NCI-H1694 treated with DMSO at 0.1 percent for 48 hours (cell line): ENCODE data around the gene CLBA1.
A peak's percentile ranks its signal among the peaks of the same experiment; 100 is the strongest.

Source experiments
- DNase-seq: peaks from one replicate; lab custom pipeline; 2025; lab: John Stamatoyannopoulos, UW

Gene CLBA1

DNA sequence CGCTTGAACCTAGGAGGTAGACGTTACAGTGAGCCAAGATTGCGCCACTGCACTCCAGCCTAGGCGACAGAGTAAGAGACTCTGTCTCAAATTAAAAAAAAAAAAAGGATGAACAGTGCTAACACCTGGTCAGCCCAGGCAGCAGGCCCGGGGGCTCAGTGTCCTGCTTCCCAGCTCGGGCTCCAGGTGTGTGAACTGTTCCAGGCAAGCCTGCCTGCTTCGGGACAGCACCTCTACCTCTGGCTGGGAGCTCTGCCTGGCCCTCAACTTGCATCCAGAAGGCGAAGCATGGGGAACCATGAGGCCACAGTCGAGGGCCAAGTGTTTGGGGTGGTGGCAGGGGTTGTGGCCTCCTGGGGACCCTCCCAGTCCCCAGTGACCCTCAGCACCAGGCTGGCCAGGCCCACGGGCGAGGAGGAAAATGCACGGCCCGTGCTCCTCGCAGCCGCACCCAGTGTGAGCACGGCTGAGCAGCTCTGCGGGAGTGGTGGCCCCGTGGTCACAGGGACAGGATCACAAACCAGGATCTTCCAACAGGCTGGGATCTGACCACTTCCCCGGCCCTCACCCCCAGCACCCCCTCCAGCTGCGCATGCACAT, 19.8 kb downstream of the CLBA1 start:
- no peak for DNase-seq

DNA sequence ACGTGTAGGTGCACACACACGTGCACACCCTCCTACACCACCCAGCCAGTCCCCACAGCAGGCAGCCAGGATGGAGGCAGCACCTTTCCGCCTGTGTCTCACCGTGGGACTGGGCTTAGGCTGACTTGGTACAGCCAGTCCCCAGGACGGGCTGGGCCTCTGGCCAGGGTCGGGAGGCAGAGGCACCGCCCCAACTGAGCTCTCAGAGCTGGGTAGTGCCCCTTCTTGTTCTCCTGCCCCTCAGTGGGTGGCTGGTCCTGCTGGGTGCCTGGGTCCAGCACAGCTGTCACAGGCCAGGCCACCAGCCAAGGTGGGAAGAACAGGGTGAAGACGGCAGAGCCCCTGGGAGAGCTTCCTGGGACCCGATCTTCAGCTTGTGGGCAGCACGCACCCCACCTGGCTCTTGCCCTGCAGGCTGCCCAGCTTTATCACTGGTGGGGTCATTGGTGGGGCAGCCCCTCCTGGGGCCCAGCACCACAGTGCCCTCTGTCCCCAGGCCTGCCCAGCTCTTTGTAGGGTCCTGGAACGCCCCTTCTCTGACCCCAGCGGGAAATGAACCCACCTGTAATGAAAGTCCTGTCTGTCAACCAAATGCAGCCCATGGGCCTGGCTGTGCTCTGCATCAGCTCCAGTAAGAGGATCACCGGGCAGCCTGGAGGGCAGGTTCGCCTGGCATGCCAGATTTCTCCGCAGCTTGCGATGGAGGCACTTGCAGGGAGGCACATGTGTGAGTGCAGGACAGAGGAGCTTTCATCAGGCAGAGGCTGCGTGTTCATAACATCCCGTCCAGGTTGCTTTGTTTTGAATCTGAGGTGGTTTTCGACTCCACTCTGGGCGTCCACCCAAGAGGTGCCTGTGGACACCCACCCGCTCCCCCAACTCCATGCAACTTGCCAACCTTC, 20.6 kb downstream of the CLBA1 start:
- no peak for DNase-seq

DNA sequence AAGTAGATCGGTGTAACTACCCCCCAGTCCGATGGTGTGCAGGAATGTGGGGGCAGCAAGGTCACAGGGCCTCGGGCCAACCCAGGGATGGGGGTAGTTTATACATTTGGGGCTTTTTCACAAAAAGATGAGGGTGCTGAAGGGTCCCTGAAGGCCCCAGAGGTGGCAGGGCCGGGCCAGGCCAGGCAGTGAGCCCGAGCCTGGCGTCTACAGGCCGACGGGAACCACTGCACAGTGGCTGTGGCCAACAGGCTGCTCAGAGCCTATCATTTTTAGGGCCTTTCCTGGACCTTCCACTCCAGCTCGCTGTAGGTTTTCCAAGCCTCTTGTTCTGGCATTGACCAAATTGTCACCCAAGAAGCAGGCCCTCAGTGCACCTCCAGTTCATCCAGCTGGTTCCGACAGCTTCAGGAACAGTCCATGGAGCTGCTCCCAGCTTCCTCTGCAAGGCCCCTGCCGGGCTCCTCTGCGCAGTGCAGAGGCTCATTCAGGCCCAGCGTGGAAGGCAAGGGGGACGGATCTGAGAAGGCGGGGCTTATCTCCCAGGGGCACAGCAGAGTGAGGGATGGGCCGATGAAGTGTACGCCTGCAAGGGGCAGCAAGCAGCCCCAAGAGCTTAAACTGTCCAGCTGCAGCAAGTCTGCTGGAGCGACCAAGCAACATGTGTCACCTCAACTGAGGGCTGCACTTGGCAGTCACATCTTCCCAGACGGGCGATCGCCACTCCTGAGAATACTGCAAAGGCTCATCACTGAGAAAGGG, 21.4 kb downstream of the CLBA1 start:
- DNase-seq = no peak

DNA sequence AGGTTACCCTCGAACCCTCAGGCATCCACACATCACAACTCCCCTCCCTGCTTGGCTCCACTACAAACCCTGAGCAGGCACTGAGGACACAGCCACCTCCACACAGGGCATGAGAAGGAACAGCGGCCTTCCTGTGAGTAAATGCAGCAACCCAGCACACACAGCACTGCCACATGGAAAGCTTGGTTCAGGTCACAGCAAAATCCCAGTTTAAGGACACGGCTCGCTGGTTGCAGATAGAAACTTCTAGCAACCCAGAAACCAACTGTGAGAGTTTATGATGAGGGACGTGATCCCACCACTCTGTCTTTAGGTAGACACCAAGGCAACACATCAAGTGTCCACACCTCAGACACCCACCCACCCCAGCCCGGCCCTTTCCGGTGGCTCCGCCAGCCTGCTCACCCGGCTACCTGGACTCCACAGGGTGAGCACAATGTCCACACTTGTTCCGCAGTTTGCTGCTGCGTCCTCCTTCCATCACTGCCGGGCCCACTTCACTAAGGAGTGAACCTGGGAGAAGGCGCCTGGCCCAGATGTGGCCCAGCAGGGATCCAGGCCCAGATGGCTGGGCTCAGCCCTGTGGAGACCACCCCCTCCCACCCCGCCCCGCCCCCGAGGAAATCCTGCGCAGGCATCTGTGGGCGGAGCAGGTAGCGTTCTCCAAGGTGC, 22.1 kb downstream of the CLBA1 start:
- no peak for DNase-seq

DNA sequence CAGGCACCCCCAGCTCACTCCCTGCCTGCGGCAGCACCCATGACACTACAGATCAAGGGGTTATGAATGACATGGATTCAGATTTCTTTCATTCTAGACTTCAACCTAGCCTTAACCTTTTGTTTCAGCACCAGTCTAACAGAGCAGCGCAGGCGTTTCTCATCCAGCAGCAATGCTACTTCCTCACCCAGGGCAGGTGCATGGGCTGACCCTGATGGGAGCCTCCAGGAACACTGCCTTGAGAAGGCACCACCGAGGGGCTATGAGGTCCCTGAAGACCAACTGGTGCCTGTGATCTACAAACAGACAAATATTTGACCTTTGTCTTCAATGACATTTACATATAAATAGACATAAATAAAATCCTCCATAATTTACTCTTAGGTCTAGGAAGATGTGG, 24.5 kb downstream of the CLBA1 start:
- DNase-seq = no peak

GRCh38 chr14:105010891-105011291, 25.3 kb downstream of the CLBA1 start:
- no peak for DNase-seq

DNA sequence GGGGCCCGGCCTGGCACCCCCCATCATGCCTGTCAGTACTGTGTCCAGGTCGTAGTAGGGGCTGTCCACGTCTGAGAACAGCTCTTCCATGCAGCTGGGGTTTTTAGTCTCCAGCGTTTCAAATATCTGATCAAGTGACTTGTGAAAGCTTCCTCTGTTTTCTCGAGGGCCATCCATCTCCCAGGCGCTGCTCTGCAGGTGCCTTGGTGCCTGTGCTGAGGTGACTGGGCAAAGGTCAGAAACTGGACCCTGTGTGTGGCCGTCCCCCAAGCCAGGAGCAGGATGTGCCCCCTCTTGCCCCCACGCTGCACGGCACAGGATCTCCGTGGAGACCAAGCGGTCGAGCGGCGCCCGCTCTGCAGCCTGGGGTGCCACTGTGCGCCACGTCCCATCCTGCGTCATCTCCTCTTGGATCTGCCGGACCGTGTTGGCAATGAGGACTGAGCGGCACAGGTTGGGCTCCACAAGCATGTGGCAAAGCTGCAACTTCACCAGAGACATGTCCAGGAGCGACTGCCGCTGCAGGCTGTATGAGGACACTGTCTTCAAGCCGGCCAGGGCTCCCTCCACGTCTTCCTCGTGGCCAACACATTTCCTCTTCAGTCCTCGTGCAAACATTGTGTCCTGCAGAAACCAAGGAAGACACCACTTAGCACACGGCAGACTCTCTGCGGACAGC, 25.9 kb downstream of the CLBA1 start:
- DNase-seq = no peak

DNA sequence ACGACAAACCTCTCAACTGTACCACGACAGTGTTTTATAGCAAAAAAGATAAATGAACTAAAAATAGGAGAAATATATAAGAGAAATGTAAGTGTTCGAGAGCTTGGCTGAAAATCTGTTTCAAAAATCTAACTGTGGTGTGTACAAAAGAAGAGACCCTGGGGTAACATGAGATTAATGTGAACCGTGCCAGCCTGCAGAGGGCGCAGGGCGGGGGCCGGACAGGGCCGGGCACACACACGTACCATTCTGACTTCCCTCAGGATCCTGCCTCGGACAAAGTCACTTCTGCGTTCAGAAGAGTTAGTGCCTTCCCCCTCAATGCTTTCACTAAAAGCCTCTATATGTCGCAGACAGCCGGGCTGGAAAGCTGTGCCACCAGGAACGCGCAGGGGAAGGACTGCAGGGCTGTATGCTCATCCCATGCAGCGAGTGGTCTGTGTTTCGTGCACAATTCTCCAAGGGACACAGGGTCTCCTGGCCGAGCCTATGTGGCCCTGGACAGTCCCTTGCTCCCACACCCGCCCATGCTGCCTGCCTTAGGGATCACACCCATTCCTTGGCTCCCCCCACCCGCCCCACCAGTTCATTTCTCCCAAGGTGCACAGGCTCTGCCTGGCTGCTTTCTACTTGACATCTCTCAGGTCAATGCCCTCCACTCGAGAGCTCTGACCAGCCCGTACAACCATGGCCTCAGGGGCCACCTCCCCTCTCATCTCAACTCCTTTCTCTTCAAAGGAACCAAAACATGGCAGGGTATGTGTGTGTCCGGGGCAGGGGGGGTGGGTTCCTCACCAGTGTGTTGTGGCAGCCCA, 26.8 kb downstream of the CLBA1 start:
- DNase-seq = no peak

DNA sequence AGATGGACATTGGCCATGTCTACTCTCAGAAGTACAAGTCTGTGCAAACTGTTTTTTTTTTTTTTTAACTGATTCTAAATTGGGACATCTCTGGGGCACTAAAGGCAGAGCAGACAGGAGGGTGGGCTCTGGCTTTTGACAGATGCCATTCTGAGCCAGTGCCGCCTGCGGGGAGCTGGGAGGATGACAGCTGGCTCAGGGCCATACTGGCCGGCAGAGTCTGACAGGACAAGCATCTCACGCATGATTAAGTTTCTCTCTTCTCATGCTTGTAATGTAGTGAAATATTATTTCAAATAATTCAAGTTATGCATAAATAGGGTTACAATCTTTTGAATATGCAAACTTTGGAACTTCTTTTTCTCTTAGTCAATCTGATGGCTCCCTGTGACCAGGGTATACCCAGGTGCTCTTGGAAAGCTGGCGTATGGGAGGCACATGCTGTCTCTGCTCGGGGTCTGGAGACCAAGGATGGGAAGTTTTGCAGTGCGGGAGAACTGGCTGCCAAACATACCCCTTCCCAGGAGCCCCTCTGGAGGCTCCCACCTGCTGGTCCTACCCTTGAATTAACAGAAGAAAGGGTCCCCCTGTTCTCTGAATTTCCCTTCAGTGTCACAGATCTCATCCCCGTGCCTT, 27.7 kb downstream of the CLBA1 start:
- DNase-seq = peak; percentile 94

DNA sequence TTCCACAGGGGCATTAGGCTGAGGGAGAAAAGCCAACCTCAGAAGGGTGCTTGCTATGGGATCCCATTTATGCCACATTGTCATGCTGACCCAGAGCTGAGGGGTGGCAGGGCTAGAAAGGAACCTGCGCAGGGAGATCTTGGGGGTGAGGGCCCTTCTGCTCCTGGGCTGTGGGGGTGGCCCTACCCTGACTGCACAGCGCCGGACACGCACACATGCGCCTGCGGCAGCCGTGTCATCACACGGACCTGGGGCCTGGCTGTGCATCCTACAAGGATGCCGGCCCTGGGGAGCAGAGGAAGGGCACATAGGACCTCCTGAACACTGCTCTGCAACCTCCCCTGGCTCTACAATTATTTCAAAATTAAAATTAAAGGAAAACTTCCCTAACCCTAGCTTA, 28.4 kb downstream of the CLBA1 start:
- no peak for DNase-seq

GRCh38 chr14:105014631-105015030, 29.0 kb downstream of the CLBA1 start:
- no peak for DNase-seq

- DNase-seq = no peak
These were observed 29.7 kb downstream of the CLBA1 start for GRCh38 chr14:105015242-105015641.

GRCh38 chr14:105015905-105016304, 30.3 kb downstream of the CLBA1 start:
- no peak for DNase-seq

DNA sequence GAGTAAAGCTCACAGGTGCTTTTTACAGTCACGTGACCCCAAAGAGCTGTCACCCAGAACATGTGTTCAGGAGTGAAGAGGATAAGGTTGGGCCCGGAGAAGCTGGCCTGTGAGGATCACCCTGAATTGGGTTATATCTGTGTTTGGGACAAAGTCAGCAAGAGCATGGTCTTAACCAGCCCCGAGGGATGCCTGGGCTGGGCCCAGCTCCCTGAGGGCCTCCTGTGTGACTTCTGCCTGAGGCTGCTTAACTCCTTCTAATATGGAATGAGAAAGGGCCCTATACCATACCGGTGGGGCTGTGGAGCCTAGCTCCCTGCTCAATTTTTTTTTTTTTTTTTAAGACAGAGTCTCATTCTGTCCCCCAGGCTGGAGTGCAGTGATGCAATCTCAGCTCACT, 32.8 kb downstream of the CLBA1 start:
- DNase-seq = no peak

DNA sequence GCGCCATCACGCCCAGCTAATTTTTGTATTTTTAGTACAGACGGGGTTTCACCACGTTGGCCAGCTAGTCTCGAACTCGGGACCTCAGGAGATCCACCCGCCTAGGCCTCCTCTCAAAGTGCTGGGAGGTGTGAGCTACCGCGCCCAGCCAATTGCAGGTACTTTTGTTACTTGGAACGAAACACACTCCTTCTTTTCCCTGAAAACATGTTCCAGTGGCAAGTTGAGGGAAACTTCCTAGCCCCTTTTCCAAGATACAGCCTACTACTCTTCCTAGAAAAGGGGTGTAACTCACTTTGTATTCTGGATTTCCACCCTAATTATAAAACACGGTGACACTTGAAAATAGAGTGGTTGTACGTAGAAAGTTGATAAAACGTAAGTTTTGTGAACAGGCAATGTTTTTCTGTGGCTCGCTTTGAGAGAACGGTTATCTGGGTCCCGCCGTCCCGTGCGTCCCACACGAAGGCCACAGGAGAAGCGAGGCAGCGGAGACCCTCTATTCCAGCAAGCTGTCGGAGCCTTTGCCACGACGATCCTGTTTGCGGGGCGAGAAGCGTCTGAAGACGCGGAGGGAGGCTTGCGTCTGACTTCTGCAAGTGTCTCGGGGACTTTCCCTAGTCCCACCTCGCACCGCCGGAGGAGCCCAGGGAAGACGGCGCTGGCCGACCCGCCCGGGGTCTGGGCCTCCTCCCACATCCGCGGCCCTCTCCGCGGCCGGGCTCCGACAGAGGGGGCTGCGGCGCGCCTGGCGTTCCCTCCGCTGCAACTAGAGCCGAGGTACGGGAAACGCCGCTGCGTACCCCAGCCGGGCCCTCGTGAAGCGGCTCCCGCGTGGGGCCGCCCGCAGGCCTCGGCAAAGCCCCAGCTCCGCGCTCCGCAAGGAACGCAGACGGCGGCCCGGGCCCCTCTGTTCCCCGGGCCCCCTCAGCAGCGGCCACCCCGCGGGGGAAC, 34.5 kb downstream of the CLBA1 start:
- DNase-seq = no peak

DNA sequence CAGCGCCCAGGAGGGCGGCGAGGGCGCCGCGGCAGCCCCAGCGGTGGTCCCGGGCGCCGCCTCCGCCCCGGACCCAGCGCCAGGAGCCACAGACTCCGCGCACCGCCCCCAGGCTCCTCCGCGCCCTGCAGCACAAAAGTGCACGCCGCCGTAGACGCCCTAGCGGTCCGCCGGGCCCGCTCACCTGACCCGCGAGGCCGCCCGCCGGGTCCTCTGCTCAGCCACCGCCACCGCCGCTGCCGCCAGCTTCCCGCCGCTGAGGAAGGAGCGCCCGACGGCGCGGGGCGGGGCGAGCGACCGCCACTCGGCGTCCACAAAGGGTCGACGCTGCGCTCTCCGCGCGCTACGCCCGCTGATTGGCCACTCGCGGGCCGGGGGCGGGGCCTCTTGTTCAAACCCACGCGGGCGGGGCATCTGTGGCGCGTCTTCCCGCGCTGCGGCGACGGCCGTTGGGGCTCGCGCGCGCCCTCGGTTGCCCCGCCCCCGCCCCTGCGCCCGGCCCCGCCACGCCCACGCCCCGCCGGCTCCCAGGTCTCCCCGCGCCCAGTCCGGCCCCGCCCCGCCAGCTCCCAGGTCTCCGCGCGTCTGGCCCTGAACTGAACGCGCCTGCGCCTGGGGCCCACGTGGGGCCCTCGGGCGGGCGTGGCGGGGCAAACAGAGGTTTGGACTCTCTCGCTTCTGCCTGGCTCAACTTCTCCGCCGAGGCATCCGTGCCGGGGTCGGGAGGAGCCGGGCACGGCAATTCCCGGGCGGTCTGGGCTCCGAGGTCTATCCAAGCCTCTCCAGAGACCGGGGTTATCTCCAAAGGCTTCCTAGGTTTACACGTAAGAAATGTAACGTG, 35.4 kb downstream of the CLBA1 start, which contains the start of gene CDCA4:
Gene CDCA4 (minus strand): TSS at position 269 of the 841 bp plus-strand sequence. CDS start 9,154 bp downstream, outside the sequence.
- peak; percentile 99 for DNase-seq

- peak; percentile 87 for DNase-seq
These were observed 36.2 kb downstream of the CLBA1 start for GRCh38 chr14:105021656-105022275.

DNA sequence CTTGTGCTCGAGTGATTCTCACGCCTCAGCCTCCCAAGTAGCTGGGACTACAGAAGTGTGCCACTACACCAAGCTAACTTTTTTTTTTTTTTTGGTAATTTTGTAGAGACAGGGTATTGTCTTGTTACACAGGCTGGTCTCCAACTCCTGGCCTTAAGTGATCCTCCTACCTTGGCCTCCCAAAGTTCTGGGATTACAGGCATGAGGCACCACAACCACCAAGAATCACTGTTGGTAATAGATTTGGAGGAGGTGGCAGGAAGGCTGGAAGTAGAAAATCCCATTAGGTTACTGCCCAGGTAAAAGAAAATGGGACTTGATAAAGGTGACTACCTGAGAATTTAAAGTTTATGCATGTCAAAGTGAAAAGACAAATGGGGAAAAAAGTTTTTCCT, 36.7 kb downstream of the CLBA1 start:
- DNase-seq = no peak
